ENCODE results near the gene C18orf54. TPM values are rescaled to one million over a fixed set of nuclear protein-coding genes. Genes with fewer than 3 reads are reported as not detected.

The C18orf54 gene
- total RNA-seq, 1 experiment from 2014 or later = 5.5 TPM

GRCh38 chr18:54392543-54393023 is 34.9 kb downstream of the C18orf54 start:
- Mint-ChIP-seq H3K4me3 (ENCODE audit: unreplicated experiment) (no peak overlapping the region), H3K27ac (ENCODE audit: low read depth, unreplicated experiment) (no peak overlapping the region), H3K36me3 (ENCODE audit: insufficient read depth, unreplicated experiment) (no peaks in the 10 kb centered on the region), H3K4me1 (ENCODE audit: insufficient read depth, unreplicated experiment) (peaks cover 13% of the 10 kb centered on the region), H3K9me3 (ENCODE audit: unreplicated experiment) (no peaks in the 10 kb centered on the region), H3K27me3 (ENCODE audit: insufficient read depth, unreplicated experiment) (no peaks in the 10 kb centered on the region)
- ChIA-PET POLR2A (interaction anchor here (0.8 to 1.2 kb wide), 4 partner anchors 29 to 278 kb away, joined by 3 to 7 read pairs (median 3); partner anchors contain the start of genes C18orf54 and STARD6), CTCF (interaction anchor here (0.6 to 2.2 kb wide), 16 partner anchors 11 to 591 kb away, joined by 3 to 9 read pairs (median 4); no protein-coding TSS in a partner anchor)
- BruUV-seq (replicated peaks) = no TSS peak
- intact Hi-C loops (cut with micrococcal nuclease) = loop anchor here (1.0 to 2.0 kb wide), 3 partner anchors 35 to 279 kb away; partner anchors contain the start of genes C18orf54 and STARD6
- TF ChIP-seq CTCF (IDR thresholded peaks at IDR 0.05; ENCODE audit: unreplicated experiment) = peak; percentile 63
- peak; percentile 71 for DNase-seq (ENCODE audit: unreplicated experiment)

GRCh38 chr18:54393648-54394294 is 36.1 kb downstream of the C18orf54 start:
- no peak for TF ChIP-seq CTCF (IDR thresholded peaks at IDR 0.05; ENCODE audit: unreplicated experiment)
- Mint-ChIP-seq H3K27me3 (ENCODE audit: insufficient read depth, unreplicated experiment) (no peaks in the 10 kb centered on the region), H3K4me1 (ENCODE audit: insufficient read depth, unreplicated experiment) (peaks cover 4% of the 10 kb centered on the region), H3K4me3 (ENCODE audit: unreplicated experiment) (no peak overlapping the region), H3K27ac (ENCODE audit: low read depth, unreplicated experiment) (no peak overlapping the region), H3K36me3 (ENCODE audit: insufficient read depth, unreplicated experiment) (no peaks in the 10 kb centered on the region), H3K9me3 (ENCODE audit: unreplicated experiment) (no peaks in the 10 kb centered on the region)
- no peak for DNase-seq (ENCODE audit: unreplicated experiment)
- POLR2A ChIA-PET = no interaction called here
- no TSS peak for BruUV-seq (replicated peaks)
- intact Hi-C loops (cut with micrococcal nuclease) = loop anchor here (2.0 kb wide), 1 partner anchor 253 kb away; no protein-coding TSS in a partner anchor
- CTCF ChIA-PET = interaction anchor here (0.6 to 2.2 kb wide), 6 partner anchors 36 to 706 kb away, joined by 3 to 9 read pairs (median 3); partner anchors contain the start of genes C18orf54 and STARD6

- no peak for DNase-seq (ENCODE audit: unreplicated experiment)
- Mint-ChIP-seq H3K4me3 (ENCODE audit: unreplicated experiment) (no peak overlapping the region), H3K9me3 (ENCODE audit: unreplicated experiment) (no peaks in the 10 kb centered on the region), H3K27ac (ENCODE audit: low read depth, unreplicated experiment) (no peak overlapping the region), H3K4me1 (ENCODE audit: insufficient read depth, unreplicated experiment) (no peaks in the 10 kb centered on the region), H3K36me3 (ENCODE audit: insufficient read depth, unreplicated experiment) (no peaks in the 10 kb centered on the region), H3K27me3 (ENCODE audit: insufficient read depth, unreplicated experiment) (no peaks in the 10 kb centered on the region)
- CTCF ChIA-PET = no interaction called here
- TF ChIP-seq CTCF (IDR thresholded peaks at IDR 0.05; ENCODE audit: unreplicated experiment) = no peak
- no TSS peak for BruUV-seq (replicated peaks)
- intact Hi-C loops (cut with micrococcal nuclease) = no loop called here
- POLR2A ChIA-PET = no interaction called here
These were observed 39.1 kb downstream of the C18orf54 start for GRCh38 chr18:54396760-54397159.

- ChIA-PET POLR2A (interaction anchor here (0.7 kb wide), 1 partner anchor 503 kb away, joined by 3 read pairs; no protein-coding TSS in a partner anchor), CTCF (interaction anchor here (0.7 to 1.2 kb wide), 2 partner anchors 39 to 149 kb away, joined by 3 read pairs; no protein-coding TSS in a partner anchor)
- no peak overlapping the region for H3K27ac Mint-ChIP-seq (ENCODE audit: low read depth, unreplicated experiment)
- intact Hi-C loops (cut with micrococcal nuclease) = no loop called here
- no peaks in the 10 kb centered on the region for H3K4me1 Mint-ChIP-seq (ENCODE audit: insufficient read depth, unreplicated experiment)
- BruUV-seq (replicated peaks) = no TSS peak
- no peak for TF ChIP-seq CTCF (IDR thresholded peaks at IDR 0.05; ENCODE audit: unreplicated experiment)
- H3K9me3 Mint-ChIP-seq (ENCODE audit: unreplicated experiment) = no peaks in the 10 kb centered on the region
- no peak for DNase-seq (ENCODE audit: unreplicated experiment)
- no peak overlapping the region for H3K4me3 Mint-ChIP-seq (ENCODE audit: unreplicated experiment)
- H3K36me3 Mint-ChIP-seq (ENCODE audit: insufficient read depth, unreplicated experiment) = no peaks in the 10 kb centered on the region
- H3K27me3 Mint-ChIP-seq (ENCODE audit: insufficient read depth, unreplicated experiment) = no peaks in the 10 kb centered on the region
These were observed 47.6 kb downstream of the C18orf54 start for GRCh38 chr18:54405290-54405689.

Measured in MCF 10A (cell line).